Measurements from ENCODE around the gene OXSR1.

- TF ChIP-seq YY1 (IDR thresholded peaks at IDR 0.05) (no peak), CTCF (IDR thresholded peaks at IDR 0.05; ENCODE audit: low read depth, low read length, missing input control) (no peak), GABPA (IDR thresholded peaks at IDR 0.05 in 1 of 2, conservative IDR thresholded peaks at IDR 0.05 in 1 of 2) (no peak), HNF4A (conservative IDR thresholded peaks at IDR 0.05) (no peak), NR2F2 (IDR thresholded peaks at IDR 0.05) (no peak), FOXA2 (IDR thresholded peaks at IDR 0.05) (no peak), ZBTB33 (IDR thresholded peaks at IDR 0.05) (no peak), SP1 (IDR thresholded peaks at IDR 0.05) (no peak), FOXA1 (IDR thresholded peaks at IDR 0.05) (no peak), RAD21 (IDR thresholded peaks at IDR 0.05) (no peak), TAF1 (conservative IDR thresholded peaks at IDR 0.05) (no peak), RXRA (IDR thresholded peaks at IDR 0.05) (no peak)
- TF ChIP-seq, protein P1, sequence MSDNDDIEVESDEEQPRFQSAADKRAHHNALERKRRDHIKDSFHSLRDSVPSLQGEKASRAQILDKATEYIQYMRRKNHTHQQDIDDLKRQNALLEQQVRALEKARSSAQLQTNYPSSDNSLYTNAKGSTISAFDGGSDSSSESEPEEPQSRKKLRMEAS (IDR thresholded peaks at IDR 0.05) = no peak
Observed at GRCh38 chr3:38227989-38228388, 62.7 kb downstream of the OXSR1 start.

Measured in liver (tissue), 3 donors.